ENCODE data around the gene SHC4.

The SHC4 gene

GRCh38 chr15:48955967-48956366 lies 7.8 kb downstream of the SHC4 start:
- Histone ChIP-seq H3K4me3 (IDR thresholded peaks at IDR 0.05; ENCODE audit: insufficient read depth, low read depth, low read length) (no peak overlapping the region), H3K4me1 (ENCODE audit: low read depth, poor library complexity, severe bottlenecking) (no peaks in the 10 kb centered on the region), H3K4me2 (no peak overlapping the region), H3K27ac (no peak overlapping the region), H3K9ac (no peak overlapping the region), H3K79me2 (ENCODE audit: insufficient read depth, low read depth) (no peaks in the 10 kb centered on the region), H3K27me3 (ENCODE audit: insufficient read depth, low read depth) (no peaks in the 10 kb centered on the region), H3K36me3 (ENCODE audit: insufficient read depth) (no peaks in the 10 kb centered on the region), H2AFZ (ENCODE audit: low read depth) (no peak overlapping the region), H4K20me1 (ENCODE audit: insufficient read depth) (no peaks in the 10 kb centered on the region)
- no peak for TF ChIP-seq CTCF (conservative IDR thresholded peaks at IDR 0.05; ENCODE audit: low read depth, low read length)

GRCh38 chr15:48955370-48955769 lies 8.3 kb downstream of the SHC4 start:
- Histone ChIP-seq H3K79me2 (ENCODE audit: insufficient read depth, low read depth) (no peaks in the 10 kb centered on the region), H3K27me3 (ENCODE audit: insufficient read depth, low read depth) (no peaks in the 10 kb centered on the region), H3K36me3 (ENCODE audit: insufficient read depth) (no peaks in the 10 kb centered on the region), H2AFZ (ENCODE audit: low read depth) (no peak overlapping the region), H3K27ac (no peak overlapping the region), H3K9ac (no peak overlapping the region), H3K4me3 (IDR thresholded peaks at IDR 0.05; ENCODE audit: insufficient read depth, low read depth, low read length) (no peak overlapping the region), H4K20me1 (ENCODE audit: insufficient read depth) (no peaks in the 10 kb centered on the region), H3K4me2 (no peak overlapping the region), H3K4me1 (ENCODE audit: low read depth, poor library complexity, severe bottlenecking) (no peaks in the 10 kb centered on the region)
- TF ChIP-seq CTCF (conservative IDR thresholded peaks at IDR 0.05; ENCODE audit: low read depth, low read length) = no peak

- no peak overlapping the region for H3K9ac ChIP-seq
- no peak overlapping the region for H3K27ac ChIP-seq
- no peaks in the 10 kb centered on the region for H4K20me1 ChIP-seq (ENCODE audit: insufficient read depth)
- H2AFZ ChIP-seq (ENCODE audit: low read depth) = no peak overlapping the region
- no peaks in the 10 kb centered on the region for H3K27me3 ChIP-seq (ENCODE audit: insufficient read depth, low read depth)
- H3K4me3 ChIP-seq (IDR thresholded peaks at IDR 0.05; ENCODE audit: insufficient read depth, low read depth, low read length) = no peak overlapping the region
- H3K4me1 ChIP-seq (ENCODE audit: low read depth, poor library complexity, severe bottlenecking) = no peaks in the 10 kb centered on the region
- H3K36me3 ChIP-seq (ENCODE audit: insufficient read depth) = no peaks in the 10 kb centered on the region
- no peak for TF ChIP-seq CTCF (conservative IDR thresholded peaks at IDR 0.05; ENCODE audit: low read depth, low read length)
- no peak overlapping the region for H3K4me2 ChIP-seq
- H3K79me2 ChIP-seq (ENCODE audit: insufficient read depth, low read depth) = no peaks in the 10 kb centered on the region
Observed at GRCh38 chr15:48954538-48954937, 9.2 kb downstream of the SHC4 start.

- Histone ChIP-seq H3K4me3 (IDR thresholded peaks at IDR 0.05; ENCODE audit: insufficient read depth, low read depth, low read length) (no peak overlapping the region), H3K9ac (no peak overlapping the region), H2AFZ (ENCODE audit: low read depth) (no peak overlapping the region), H3K27ac (no peak overlapping the region), H3K4me2 (no peak overlapping the region), H3K36me3 (ENCODE audit: insufficient read depth) (no peaks in the 10 kb centered on the region), H4K20me1 (ENCODE audit: insufficient read depth) (no peaks in the 10 kb centered on the region), H3K27me3 (ENCODE audit: insufficient read depth, low read depth) (no peaks in the 10 kb centered on the region), H3K79me2 (ENCODE audit: insufficient read depth, low read depth) (no peaks in the 10 kb centered on the region), H3K4me1 (ENCODE audit: low read depth, poor library complexity, severe bottlenecking) (no peaks in the 10 kb centered on the region)
- TF ChIP-seq CTCF (conservative IDR thresholded peaks at IDR 0.05; ENCODE audit: low read depth, low read length) = no peak
Observed at GRCh38 chr15:48946840-48947187, 16.9 kb downstream of the SHC4 start.
